ENCODE measurements around the gene TSEN15. TPM values are rescaled to one million over a fixed set of nuclear protein-coding genes. Genes with fewer than 3 reads are reported as not detected.

The TSEN15 gene
- total RNA-seq: 10 to 100 TPM; 44.1 to 44.3 TPM

GRCh38 chr1:184051485-184052193 is at the start of gene TSEN15:
TSS of gene TSEN15 (plus strand) at chr1:184051730. CDS start at chr1:184051756, 26 bp downstream.
- CTCF ChIA-PET: interaction anchor here (1.4 to 2.9 kb wide), 5 partner anchors 13 to 396 kb away, joined by 4 to 10 read pairs (median 5); partner anchors contain the start of gene COLGALT2
- Mint-ChIP-seq H3K27me3 (peaks cover 6% of the 10 kb centered on the region), H3K27ac (peak within 1 kb of the TSS; percentile 96), H3K4me3 (peak within 1 kb of the TSS; percentile 98), H3K9me3 (no peaks in the 10 kb centered on the region), H3K36me3 (peaks cover 12% of the 10 kb centered on the region), H3K4me1 (ENCODE audit: low read depth) (peaks cover 33% of the 10 kb centered on the region)
- POLR2A ChIA-PET: interaction anchor here (0.6 to 2.1 kb wide), 7 partner anchors 9 to 1211 kb away, joined by 3 to 14 read pairs (median 4); partner anchors contain the start of gene COLGALT2
- intact Hi-C loops (cut with micrococcal nuclease): loop anchor here (1.0 to 10.0 kb wide), 8 partner anchors 14 to 1106 kb away; partner anchors contain the start of genes C1orf21, COLGALT2, SWT1 and TRMT1L
- DNase-seq: peak; percentile 85

- intact Hi-C loops (cut with micrococcal nuclease): no loop called here
- ChIA-PET POLR2A (no interaction called here), CTCF (no interaction called here)
- no peaks in the 10 kb centered on the region for H3K36me3 Mint-ChIP-seq
- H3K4me1 Mint-ChIP-seq (ENCODE audit: low read depth): peaks cover 11% of the 10 kb centered on the region
- H3K4me3 Mint-ChIP-seq: no peak overlapping the region
- no peaks in the 10 kb centered on the region for H3K9me3 Mint-ChIP-seq
- no peak overlapping the region for H3K27ac Mint-ChIP-seq
- no peak for DNase-seq
- peaks cover 1% of the 10 kb centered on the region for H3K27me3 Mint-ChIP-seq
These were observed 49.5 kb upstream of the TSEN15 start for GRCh38 chr1:184002071-184002470.

- Mint-ChIP-seq H3K36me3 (no peaks in the 10 kb centered on the region), H3K4me3 (no peak overlapping the region), H3K9me3 (no peaks in the 10 kb centered on the region), H3K27me3 (peaks cover 1% of the 10 kb centered on the region), H3K4me1 (ENCODE audit: low read depth) (peaks cover 11% of the 10 kb centered on the region), H3K27ac (no peak overlapping the region)
- POLR2A ChIA-PET: no interaction called here
- CTCF ChIA-PET: no interaction called here
- intact Hi-C loops (cut with micrococcal nuclease): no loop called here
- DNase-seq: no peak
These were observed 46.6 kb upstream of the TSEN15 start for GRCh38 chr1:184004935-184005334.

GRCh38 chr1:184005506-184005905 is 46.0 kb upstream of the TSEN15 start:
- ChIA-PET POLR2A (no interaction called here), CTCF (no interaction called here)
- no peak overlapping the region for H3K27ac Mint-ChIP-seq
- no peak for DNase-seq
- peaks cover 1% of the 10 kb centered on the region for H3K27me3 Mint-ChIP-seq
- no peaks in the 10 kb centered on the region for H3K36me3 Mint-ChIP-seq
- no peak overlapping the region for H3K4me3 Mint-ChIP-seq
- H3K4me1 Mint-ChIP-seq (ENCODE audit: low read depth): peaks cover 11% of the 10 kb centered on the region
- intact Hi-C loops (cut with micrococcal nuclease): no loop called here
- no peaks in the 10 kb centered on the region for H3K9me3 Mint-ChIP-seq

GRCh38 chr1:184010788-184011187 is 40.7 kb upstream of the TSEN15 start:
- intact Hi-C loops (cut with micrococcal nuclease): no loop called here
- no peaks in the 10 kb centered on the region for H3K9me3 Mint-ChIP-seq
- H3K27ac Mint-ChIP-seq: no peak overlapping the region
- DNase-seq: no peak
- no peak overlapping the region for H3K4me3 Mint-ChIP-seq
- peaks cover 6% of the 10 kb centered on the region for H3K27me3 Mint-ChIP-seq
- ChIA-PET CTCF (no interaction called here), POLR2A (no interaction called here)
- no peaks in the 10 kb centered on the region for H3K36me3 Mint-ChIP-seq
- H3K4me1 Mint-ChIP-seq (ENCODE audit: low read depth): no peaks in the 10 kb centered on the region

GRCh38 chr1:184012187-184012586 is 39.3 kb upstream of the TSEN15 start:
- intact Hi-C loops (cut with micrococcal nuclease): no loop called here
- Mint-ChIP-seq H3K36me3 (no peaks in the 10 kb centered on the region), H3K27ac (no peak overlapping the region), H3K4me1 (ENCODE audit: low read depth) (no peaks in the 10 kb centered on the region), H3K27me3 (peaks cover 6% of the 10 kb centered on the region), H3K9me3 (no peaks in the 10 kb centered on the region), H3K4me3 (no peak overlapping the region)
- ChIA-PET POLR2A (no interaction called here), CTCF (no interaction called here)
- no peak for DNase-seq

- Mint-ChIP-seq H3K27me3 (peaks cover 6% of the 10 kb centered on the region), H3K36me3 (no peaks in the 10 kb centered on the region), H3K9me3 (no peaks in the 10 kb centered on the region), H3K27ac (no peak overlapping the region), H3K4me1 (ENCODE audit: low read depth) (no peaks in the 10 kb centered on the region), H3K4me3 (no peak overlapping the region)
- ChIA-PET POLR2A (no interaction called here), CTCF (no interaction called here)
- intact Hi-C loops (cut with micrococcal nuclease): no loop called here
- DNase-seq: no peak
These were observed 37.3 kb upstream of the TSEN15 start for GRCh38 chr1:184014271-184014670.

GRCh38 chr1:184016169-184016568 is 35.4 kb upstream of the TSEN15 start:
- Mint-ChIP-seq H3K9me3 (no peaks in the 10 kb centered on the region), H3K4me1 (ENCODE audit: low read depth) (no peaks in the 10 kb centered on the region), H3K36me3 (no peaks in the 10 kb centered on the region), H3K27ac (no peak overlapping the region), H3K4me3 (no peak overlapping the region), H3K27me3 (peaks cover 6% of the 10 kb centered on the region)
- CTCF ChIA-PET: no interaction called here
- POLR2A ChIA-PET: no interaction called here
- no peak for DNase-seq
- intact Hi-C loops (cut with micrococcal nuclease): no loop called here

GRCh38 chr1:184017306-184017705 is 34.2 kb upstream of the TSEN15 start:
- no peaks in the 10 kb centered on the region for H3K4me1 Mint-ChIP-seq (ENCODE audit: low read depth)
- H3K9me3 Mint-ChIP-seq: no peaks in the 10 kb centered on the region
- peaks cover 9% of the 10 kb centered on the region for H3K27me3 Mint-ChIP-seq
- ChIA-PET POLR2A (no interaction called here), CTCF (no interaction called here)
- no peak overlapping the region for H3K4me3 Mint-ChIP-seq
- no peak overlapping the region for H3K27ac Mint-ChIP-seq
- H3K36me3 Mint-ChIP-seq: no peaks in the 10 kb centered on the region
- intact Hi-C loops (cut with micrococcal nuclease): no loop called here
- DNase-seq: no peak

- POLR2A ChIA-PET: no interaction called here
- Mint-ChIP-seq H3K4me3 (no peak overlapping the region), H3K9me3 (no peaks in the 10 kb centered on the region), H3K27ac (no peak overlapping the region), H3K4me1 (ENCODE audit: low read depth) (no peaks in the 10 kb centered on the region), H3K36me3 (no peaks in the 10 kb centered on the region), H3K27me3 (peaks cover 9% of the 10 kb centered on the region)
- intact Hi-C loops (cut with micrococcal nuclease): no loop called here
- no peak for DNase-seq
- CTCF ChIA-PET: no interaction called here
These were observed 32.9 kb upstream of the TSEN15 start for GRCh38 chr1:184018622-184019021.

- intact Hi-C loops (cut with micrococcal nuclease): no loop called here
- DNase-seq: no peak
- H3K4me3 Mint-ChIP-seq: no peak overlapping the region
- H3K36me3 Mint-ChIP-seq: no peaks in the 10 kb centered on the region
- ChIA-PET POLR2A (no interaction called here), CTCF (no interaction called here)
- no peaks in the 10 kb centered on the region for H3K4me1 Mint-ChIP-seq (ENCODE audit: low read depth)
- peaks cover 9% of the 10 kb centered on the region for H3K27me3 Mint-ChIP-seq
- no peaks in the 10 kb centered on the region for H3K9me3 Mint-ChIP-seq
- no peak overlapping the region for H3K27ac Mint-ChIP-seq
These were observed 32.5 kb upstream of the TSEN15 start for GRCh38 chr1:184019069-184019468.

GRCh38 chr1:184019506-184019905 is 32.0 kb upstream of the TSEN15 start:
- H3K36me3 Mint-ChIP-seq: no peaks in the 10 kb centered on the region
- POLR2A ChIA-PET: no interaction called here

GRCh38 chr1:184020328-184020727 is 31.2 kb upstream of the TSEN15 start:
- Mint-ChIP-seq H3K27ac (no peak overlapping the region), H3K36me3 (no peaks in the 10 kb centered on the region), H3K4me1 (ENCODE audit: low read depth) (no peaks in the 10 kb centered on the region), H3K4me3 (no peak overlapping the region), H3K27me3 (peaks cover 3% of the 10 kb centered on the region), H3K9me3 (no peaks in the 10 kb centered on the region)
- intact Hi-C loops (cut with micrococcal nuclease): no loop called here
- DNase-seq: no peak
- ChIA-PET POLR2A (no interaction called here), CTCF (no interaction called here)

More at GRCh38 chr1:184019506-184019905, 32.0 kb upstream of the TSEN15 start:
- Mint-ChIP-seq H3K27me3 (peaks cover 7% of the 10 kb centered on the region), H3K9me3 (no peaks in the 10 kb centered on the region), H3K4me1 (ENCODE audit: low read depth) (no peaks in the 10 kb centered on the region), H3K27ac (no peak overlapping the region), H3K4me3 (no peak overlapping the region)
- intact Hi-C loops (cut with micrococcal nuclease): no loop called here
- no peak for DNase-seq
- CTCF ChIA-PET: no interaction called here
